Measurements from ENCODE around the gene CYP1A2. TPM values are rescaled to one million over a fixed set of nuclear protein-coding genes. Genes with fewer than 3 reads are reported as not detected.

CYP1A2 gene
- total and polyA plus RNA-seq, 2 of the 13 experiments (the other 11 are each of a cell fraction or from before 2014, with no cell fraction given): 0.07 TPM; not detected in 1

DNA sequence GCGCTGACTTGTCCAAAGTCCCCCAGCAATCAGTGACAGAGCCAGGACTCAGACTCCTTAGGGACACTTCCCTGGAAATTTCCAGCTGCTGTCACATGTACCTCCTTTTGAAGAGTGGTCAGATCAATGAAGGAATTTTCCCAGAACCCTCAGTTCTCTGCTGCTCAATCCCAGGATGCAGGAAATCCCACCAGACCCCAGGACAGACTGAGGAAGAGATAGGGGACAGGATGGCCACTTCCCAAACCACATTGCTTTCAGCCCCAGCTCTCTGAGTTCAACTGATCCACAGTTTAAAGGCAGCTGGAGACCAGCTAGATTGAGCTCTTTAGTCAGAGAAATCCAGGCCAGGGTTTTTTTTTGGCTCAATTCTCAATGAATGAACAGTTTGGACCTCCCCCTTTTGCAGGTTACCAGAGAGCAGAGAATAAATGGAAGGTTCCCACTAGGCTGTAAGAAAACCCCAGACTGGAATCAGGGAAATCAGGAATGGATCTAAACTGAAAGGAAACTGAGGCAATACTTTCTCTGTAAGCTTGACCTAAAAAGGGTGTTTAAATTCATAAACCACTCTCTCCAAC is 24.8 kb upstream of the CYP1A2 start (continued):
- no peak for TF ChIP-seq SIX1 (CRISPR knock-in tag; IDR thresholded peaks at IDR 0.05; ENCODE audit: borderline replicate concordance)
- TF ChIP-seq POGZ (CRISPR knock-in tag; IDR thresholded peaks at IDR 0.05): 0 out of 2 replicates have a peak, but pooled peaks have one; percentile 30
- TF ChIP-seq SP5 (CRISPR knock-in tag; IDR thresholded peaks at IDR 0.05; ENCODE audit: borderline replicate concordance, low read depth): no peak; the same call in 1 of the 2 replicates
- no peak for TF ChIP-seq ATF7 (IDR thresholded peaks at IDR 0.05)
- TF ChIP-seq ATF7 (CRISPR knock-in tag; IDR thresholded peaks at IDR 0.05): no peak
- TF ChIP-seq ZNF678 (CRISPR knock-in tag; IDR thresholded peaks at IDR 0.05): no peak
- no peak for TF ChIP-seq GATA4 (IDR thresholded peaks at IDR 0.05; ENCODE audit: borderline replicate concordance, low read depth)
- TF ChIP-seq, protein P1, sequence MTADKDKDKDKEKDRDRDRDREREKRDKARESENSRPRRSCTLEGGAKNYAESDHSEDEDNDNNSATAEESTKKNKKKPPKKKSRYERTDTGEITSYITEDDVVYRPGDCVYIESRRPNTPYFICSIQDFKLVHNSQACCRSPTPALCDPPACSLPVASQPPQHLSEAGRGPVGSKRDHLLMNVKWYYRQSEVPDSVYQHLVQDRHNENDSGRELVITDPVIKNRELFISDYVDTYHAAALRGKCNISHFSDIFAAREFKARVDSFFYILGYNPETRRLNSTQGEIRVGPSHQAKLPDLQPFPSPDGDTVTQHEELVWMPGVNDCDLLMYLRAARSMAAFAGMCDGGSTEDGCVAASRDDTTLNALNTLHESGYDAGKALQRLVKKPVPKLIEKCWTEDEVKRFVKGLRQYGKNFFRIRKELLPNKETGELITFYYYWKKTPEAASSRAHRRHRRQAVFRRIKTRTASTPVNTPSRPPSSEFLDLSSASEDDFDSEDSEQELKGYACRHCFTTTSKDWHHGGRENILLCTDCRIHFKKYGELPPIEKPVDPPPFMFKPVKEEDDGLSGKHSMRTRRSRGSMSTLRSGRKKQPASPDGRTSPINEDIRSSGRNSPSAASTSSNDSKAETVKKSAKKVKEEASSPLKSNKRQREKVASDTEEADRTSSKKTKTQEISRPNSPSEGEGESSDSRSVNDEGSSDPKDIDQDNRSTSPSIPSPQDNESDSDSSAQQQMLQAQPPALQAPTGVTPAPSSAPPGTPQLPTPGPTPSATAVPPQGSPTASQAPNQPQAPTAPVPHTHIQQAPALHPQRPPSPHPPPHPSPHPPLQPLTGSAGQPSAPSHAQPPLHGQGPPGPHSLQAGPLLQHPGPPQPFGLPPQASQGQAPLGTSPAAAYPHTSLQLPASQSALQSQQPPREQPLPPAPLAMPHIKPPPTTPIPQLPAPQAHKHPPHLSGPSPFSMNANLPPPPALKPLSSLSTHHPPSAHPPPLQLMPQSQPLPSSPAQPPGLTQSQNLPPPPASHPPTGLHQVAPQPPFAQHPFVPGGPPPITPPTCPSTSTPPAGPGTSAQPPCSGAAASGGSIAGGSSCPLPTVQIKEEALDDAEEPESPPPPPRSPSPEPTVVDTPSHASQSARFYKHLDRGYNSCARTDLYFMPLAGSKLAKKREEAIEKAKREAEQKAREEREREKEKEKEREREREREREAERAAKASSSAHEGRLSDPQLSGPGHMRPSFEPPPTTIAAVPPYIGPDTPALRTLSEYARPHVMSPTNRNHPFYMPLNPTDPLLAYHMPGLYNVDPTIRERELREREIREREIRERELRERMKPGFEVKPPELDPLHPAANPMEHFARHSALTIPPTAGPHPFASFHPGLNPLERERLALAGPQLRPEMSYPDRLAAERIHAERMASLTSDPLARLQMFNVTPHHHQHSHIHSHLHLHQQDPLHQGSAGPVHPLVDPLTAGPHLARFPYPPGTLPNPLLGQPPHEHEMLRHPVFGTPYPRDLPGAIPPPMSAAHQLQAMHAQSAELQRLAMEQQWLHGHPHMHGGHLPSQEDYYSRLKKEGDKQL (CRISPR knock-in tag; IDR thresholded peaks at IDR 0.05; ENCODE audit: low read depth): no peak
- TF ChIP-seq NRL (CRISPR knock-in tag; IDR thresholded peaks at IDR 0.05; ENCODE audit: borderline replicate concordance): no peak
- TF ChIP-seq ZFP82 (CRISPR knock-in tag; IDR thresholded peaks at IDR 0.05; ENCODE audit: borderline replicate concordance): no peak
- TF ChIP-seq KLF15 (CRISPR knock-in tag; IDR thresholded peaks at IDR 0.05; ENCODE audit: borderline replicate concordance): no peak
- TF ChIP-seq ZBTB21 (CRISPR knock-in tag; IDR thresholded peaks at IDR 0.05): no peak
- TF ChIP-seq ZNF558 (CRISPR knock-in tag; IDR thresholded peaks at IDR 0.05; ENCODE audit: borderline replicate concordance): no peak
- TF ChIP-seq MEIS1 (CRISPR knock-in tag; IDR thresholded peaks at IDR 0.05; ENCODE audit: borderline replicate concordance): no peak
- TF ChIP-seq, protein P2, sequence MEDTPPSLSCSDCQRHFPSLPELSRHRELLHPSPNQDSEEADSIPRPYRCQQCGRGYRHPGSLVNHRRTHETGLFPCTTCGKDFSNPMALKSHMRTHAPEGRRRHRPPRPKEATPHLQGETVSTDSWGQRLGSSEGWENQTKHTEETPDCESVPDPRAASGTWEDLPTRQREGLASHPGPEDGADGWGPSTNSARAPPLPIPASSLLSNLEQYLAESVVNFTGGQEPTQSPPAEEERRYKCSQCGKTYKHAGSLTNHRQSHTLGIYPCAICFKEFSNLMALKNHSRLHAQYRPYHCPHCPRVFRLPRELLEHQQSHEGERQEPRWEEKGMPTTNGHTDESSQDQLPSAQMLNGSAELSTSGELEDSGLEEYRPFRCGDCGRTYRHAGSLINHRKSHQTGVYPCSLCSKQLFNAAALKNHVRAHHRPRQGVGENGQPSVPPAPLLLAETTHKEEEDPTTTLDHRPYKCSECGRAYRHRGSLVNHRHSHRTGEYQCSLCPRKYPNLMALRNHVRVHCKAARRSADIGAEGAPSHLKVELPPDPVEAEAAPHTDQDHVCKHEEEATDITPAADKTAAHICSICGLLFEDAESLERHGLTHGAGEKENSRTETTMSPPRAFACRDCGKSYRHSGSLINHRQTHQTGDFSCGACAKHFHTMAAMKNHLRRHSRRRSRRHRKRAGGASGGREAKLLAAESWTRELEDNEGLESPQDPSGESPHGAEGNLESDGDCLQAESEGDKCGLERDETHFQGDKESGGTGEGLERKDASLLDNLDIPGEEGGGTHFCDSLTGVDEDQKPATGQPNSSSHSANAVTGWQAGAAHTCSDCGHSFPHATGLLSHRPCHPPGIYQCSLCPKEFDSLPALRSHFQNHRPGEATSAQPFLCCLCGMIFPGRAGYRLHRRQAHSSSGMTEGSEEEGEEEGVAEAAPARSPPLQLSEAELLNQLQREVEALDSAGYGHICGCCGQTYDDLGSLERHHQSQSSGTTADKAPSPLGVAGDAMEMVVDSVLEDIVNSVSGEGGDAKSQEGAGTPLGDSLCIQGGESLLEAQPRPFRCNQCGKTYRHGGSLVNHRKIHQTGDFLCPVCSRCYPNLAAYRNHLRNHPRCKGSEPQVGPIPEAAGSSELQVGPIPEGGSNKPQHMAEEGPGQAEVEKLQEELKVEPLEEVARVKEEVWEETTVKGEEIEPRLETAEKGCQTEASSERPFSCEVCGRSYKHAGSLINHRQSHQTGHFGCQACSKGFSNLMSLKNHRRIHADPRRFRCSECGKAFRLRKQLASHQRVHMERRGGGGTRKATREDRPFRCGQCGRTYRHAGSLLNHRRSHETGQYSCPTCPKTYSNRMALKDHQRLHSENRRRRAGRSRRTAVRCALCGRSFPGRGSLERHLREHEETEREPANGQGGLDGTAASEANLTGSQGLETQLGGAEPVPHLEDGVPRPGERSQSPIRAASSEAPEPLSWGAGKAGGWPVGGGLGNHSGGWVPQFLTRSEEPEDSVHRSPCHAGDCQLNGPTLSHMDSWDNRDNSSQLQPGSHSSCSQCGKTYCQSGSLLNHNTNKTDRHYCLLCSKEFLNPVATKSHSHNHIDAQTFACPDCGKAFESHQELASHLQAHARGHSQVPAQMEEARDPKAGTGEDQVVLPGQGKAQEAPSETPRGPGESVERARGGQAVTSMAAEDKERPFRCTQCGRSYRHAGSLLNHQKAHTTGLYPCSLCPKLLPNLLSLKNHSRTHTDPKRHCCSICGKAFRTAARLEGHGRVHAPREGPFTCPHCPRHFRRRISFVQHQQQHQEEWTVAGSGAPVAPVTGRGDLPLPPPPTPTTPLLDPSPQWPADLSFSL (CRISPR knock-in tag; IDR thresholded peaks at IDR 0.05): no peak
- peak; percentile 57 for TF ChIP-seq CCAR2 (optimal IDR thresholded peaks at IDR 0.05; ENCODE audit: low read depth, low read length)
- no peak for TF ChIP-seq PRPF4 (IDR thresholded peaks at IDR 0.05; ENCODE audit: low read depth, low read length, poor library complexity, severe bottlenecking)
- 0 out of 2 replicates have a peak, but pooled peaks have one; percentile 40 for TF ChIP-seq ATF1 (CRISPR knock-in tag; IDR thresholded peaks at IDR 0.05)
- TF ChIP-seq RXRB (CRISPR knock-in tag; IDR thresholded peaks at IDR 0.05; ENCODE audit: borderline replicate concordance): peak; percentile 12; the same call in 1 of the 2 replicates
